Measurements from ENCODE around the gene APBB2.

- TF ChIP-seq CTCF (conservative IDR thresholded peaks at IDR 0.05): no peak
- TF ChIP-seq EZH2 (IDR thresholded peaks at IDR 0.05; ENCODE audit: low read depth): no peak
Measured at GRCh38 chr4:41134581-41134980, 79.8 kb downstream of the APBB2 start.
